Hepatocyte (in vitro differentiated cells): ENCODE measurements around the gene TRMO. TPM values are rescaled to one million over a fixed set of nuclear protein-coding genes. Genes with fewer than 3 reads are reported as not detected.

Experiments used
- DNase-seq: peaks from one replicate; pipeline ENCODE4 v3.0.0-alpha.2; 2016; ENCODE audit warnings: low spot score
- H2AFZ ChIP-seq: fragments of 200-600 bp; sonication (generic); 2 replicates; pipeline ENCODE4 v1.6.0; 2016; ENCODE audit warnings: antibody characterized with exemption, mild to moderate bottlenecking
- H3K27ac ChIP-seq: fragments of 200-600 bp; sonication (generic); 2 replicates; pipeline ENCODE4 v1.5.1; 2016; ENCODE audit warnings: mild to moderate bottlenecking
- H3K27me3 ChIP-seq: fragments of 200-600 bp; sonication (generic); 2 replicates; pipeline ENCODE4 v1.6.1; 2016
- H3K36me3 ChIP-seq: fragments of 200-600 bp; sonication (generic); replicated peaks from 2 replicates; pipeline ENCODE4 v1.5.1; 2016; ENCODE audit warnings: low read depth; ENCODE audit not compliant: insufficient read depth
- H3K4me1 ChIP-seq: fragments of 200-600 bp; sonication (generic); 2 replicates; pipeline ENCODE4 v1.5.1; 2016; ENCODE audit warnings: mild to moderate bottlenecking, moderate library complexity; ENCODE audit not compliant: insufficient read depth
- H3K4me2 ChIP-seq: fragments of 200-600 bp; sonication (generic); 2 replicates; pipeline ENCODE4 v1.6.0; 2016
- H3K4me3 ChIP-seq: fragments of 200-600 bp; sonication (generic); 2 replicates; pipeline ENCODE4 v1.5.1; 2016; ENCODE audit warnings: mild to moderate bottlenecking
- H3K79me2 ChIP-seq: fragments of 200-600 bp; sonication (generic); 2 replicates; pipeline ENCODE4 v1.6.0; 2017; ENCODE audit warnings: mild to moderate bottlenecking
- H3K9me2 ChIP-seq: fragments of 200-600 bp; sonication (generic); replicated peaks from 2 replicates; pipeline ENCODE4 v1.6.0; 2017; ENCODE audit warnings: mild to moderate bottlenecking; ENCODE audit not compliant: insufficient read depth
- H3K9me3 ChIP-seq: fragments of 200-600 bp; sonication (generic); 2 replicates; pipeline ENCODE4 v1.5.1; 2016; ENCODE audit warnings: low read depth, mild to moderate bottlenecking
- H4K20me1 ChIP-seq: fragments of 200-600 bp; sonication (generic); 2 replicates; pipeline ENCODE4 v1.6.0; 2016; ENCODE audit warnings: mild to moderate bottlenecking; ENCODE audit not compliant: insufficient read depth, poor library complexity, severe bottlenecking
- EZH2 ChIP-seq: fragments of 200-600 bp; sonication (generic); IDR thresholded peaks from 2 replicates; pipeline ENCODE4 v1.6.1; 2016; ENCODE audit warnings: antibody characterized with exemption, mild to moderate bottlenecking, borderline replicate concordance
- EZH2phosphoT487 ChIP-seq: fragments of 200-600 bp; sonication (generic); IDR thresholded peaks from one replicate; pipeline ENCODE4 v1.6.1; 2018; ENCODE audit warnings: antibody characterized with exemption, mild to moderate bottlenecking, low read depth, moderate library complexity; ENCODE audit not compliant: unreplicated experiment, severe bottlenecking
- WGBS: methylation state at CpG from one replicate; pipeline ENCODE4 v1.1.6; 2016; ENCODE audit warnings: low lambda C conversion rate; ENCODE audit errors: missing lambda C conversion rate; 5-methylcytosine and 5-hydroxymethylcytosine counted together
- polyA plus RNA-seq: library from polyadenylated mRNA; unstranded; fragments of >200 nt; fragmentation: Nextera tagmentation; extraction: Ambion mirVana; gene quantifications from 2 replicates; pipeline ENCODE4 v1.2.1, GENCODE V29; 2016
- total RNA-seq: library from RNA; depleted of rRNA; stranded (reverse); fragments of >200 nt; gene quantifications from 2 replicates; pipeline ENCODE4 v1.2.3, GENCODE V29; 2014
- TF ChIP-seq, protein P1 (sequence below): fragments of 200-600 bp; sonication (generic); IDR thresholded peaks from 2 replicates; pipeline ENCODE4 v1.5.1; 2016; ENCODE audit warnings: antibody characterized with exemption, mild to moderate bottlenecking; ENCODE audit not compliant: poor library complexity

The TRMO gene
- total and polyA plus RNA-seq, 2 experiments from 2014 or later: 10.8 to 22.6 TPM

DNA sequence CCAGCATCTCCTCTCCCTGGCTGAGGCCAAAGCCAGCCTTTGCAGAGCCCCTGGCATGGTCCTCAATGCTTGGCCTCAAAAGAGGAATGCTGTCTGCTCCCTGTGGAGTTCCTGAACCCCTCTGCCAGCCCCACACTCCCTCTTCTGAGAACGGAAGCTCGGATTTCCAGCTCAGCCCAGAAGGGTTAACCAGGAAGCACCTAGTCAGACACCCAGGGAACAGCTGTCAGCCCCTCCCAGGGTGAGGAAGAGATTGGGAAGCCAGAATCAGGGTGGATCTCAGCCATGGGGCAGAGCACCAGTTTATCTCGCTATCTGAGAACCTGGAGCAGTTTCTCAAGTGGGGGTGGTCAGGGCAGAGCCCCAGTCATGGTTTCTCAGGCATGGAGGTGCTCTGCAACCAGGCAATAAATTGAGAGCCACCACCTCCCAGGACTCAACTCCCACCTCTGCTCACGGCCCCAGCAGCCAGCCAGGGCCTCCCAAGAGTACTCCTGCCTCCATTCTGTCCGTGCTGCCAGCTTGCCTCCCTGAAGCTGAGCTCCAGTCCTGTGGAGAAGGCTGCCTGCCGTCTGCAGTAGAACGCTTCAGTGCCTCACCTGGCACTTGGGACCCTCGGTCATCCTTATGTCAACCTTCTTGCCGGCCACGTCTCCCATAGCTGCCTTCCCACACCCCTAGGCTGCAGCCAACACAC, 61.7 kb downstream of the TRMO start:
- Histone ChIP-seq H3K79me2 (no peaks in the 10 kb centered on the region), H3K36me3 (no peaks in the 10 kb centered on the region), H2AFZ (no peak overlapping the region), H3K4me1 (peaks cover 7% of the 10 kb centered on the region), H3K27me3 (peaks cover 84% of the 10 kb centered on the region), H3K9me2 (no peaks in the 10 kb centered on the region), H3K27ac (no peak overlapping the region), H3K4me3 (no peak overlapping the region), H4K20me1 (no peaks in the 10 kb centered on the region), H3K9me3 (no peaks in the 10 kb centered on the region), H3K4me2 (no peak overlapping the region)
- TF ChIP-seq, protein P1, sequence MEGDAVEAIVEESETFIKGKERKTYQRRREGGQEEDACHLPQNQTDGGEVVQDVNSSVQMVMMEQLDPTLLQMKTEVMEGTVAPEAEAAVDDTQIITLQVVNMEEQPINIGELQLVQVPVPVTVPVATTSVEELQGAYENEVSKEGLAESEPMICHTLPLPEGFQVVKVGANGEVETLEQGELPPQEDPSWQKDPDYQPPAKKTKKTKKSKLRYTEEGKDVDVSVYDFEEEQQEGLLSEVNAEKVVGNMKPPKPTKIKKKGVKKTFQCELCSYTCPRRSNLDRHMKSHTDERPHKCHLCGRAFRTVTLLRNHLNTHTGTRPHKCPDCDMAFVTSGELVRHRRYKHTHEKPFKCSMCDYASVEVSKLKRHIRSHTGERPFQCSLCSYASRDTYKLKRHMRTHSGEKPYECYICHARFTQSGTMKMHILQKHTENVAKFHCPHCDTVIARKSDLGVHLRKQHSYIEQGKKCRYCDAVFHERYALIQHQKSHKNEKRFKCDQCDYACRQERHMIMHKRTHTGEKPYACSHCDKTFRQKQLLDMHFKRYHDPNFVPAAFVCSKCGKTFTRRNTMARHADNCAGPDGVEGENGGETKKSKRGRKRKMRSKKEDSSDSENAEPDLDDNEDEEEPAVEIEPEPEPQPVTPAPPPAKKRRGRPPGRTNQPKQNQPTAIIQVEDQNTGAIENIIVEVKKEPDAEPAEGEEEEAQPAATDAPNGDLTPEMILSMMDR: no peak
- TF ChIP-seq EZH2 (no peak), EZH2phosphoT487 (no peak)
- no peak for DNase-seq
- WGBS: 59% methylated on average over 10 of the region's 10 CpGs

DNA sequence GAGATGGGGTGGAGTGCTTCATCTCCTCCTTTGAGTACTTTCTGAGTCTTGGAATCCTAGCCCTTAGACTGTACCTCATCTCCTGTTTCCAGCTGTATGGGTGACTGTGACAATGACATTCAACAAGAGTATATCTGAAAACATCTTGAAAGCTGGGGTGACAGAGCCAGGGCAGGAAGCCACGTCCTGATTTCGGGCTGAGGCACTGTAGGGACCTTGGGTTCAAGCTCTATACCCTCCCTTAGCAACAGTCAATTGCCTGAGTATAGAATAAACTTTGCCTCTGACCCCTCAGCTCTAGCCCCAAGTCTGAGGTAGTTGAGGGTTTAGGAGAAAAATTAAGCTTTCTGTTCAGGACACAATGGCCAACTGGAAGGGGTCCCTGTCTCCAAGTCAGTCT, 63.0 kb downstream of the TRMO start:
- H3K9me2 ChIP-seq: no peaks in the 10 kb centered on the region
- no peaks in the 10 kb centered on the region for H4K20me1 ChIP-seq
- DNase-seq: no peak
- H3K79me2 ChIP-seq: no peaks in the 10 kb centered on the region
- H3K27me3 ChIP-seq: peaks cover 88% of the 10 kb centered on the region
- H3K36me3 ChIP-seq: no peaks in the 10 kb centered on the region
- 39% methylated on average over 2 of the region's 2 CpGs for WGBS
- H3K4me1 ChIP-seq: peaks cover 7% of the 10 kb centered on the region
- no peak overlapping the region for H3K4me2 ChIP-seq
- no peaks in the 10 kb centered on the region for H3K9me3 ChIP-seq
- no peak overlapping the region for H3K27ac ChIP-seq
- TF ChIP-seq EZH2phosphoT487: no peak
- TF ChIP-seq, protein P1: no peak
- no peak overlapping the region for H3K4me3 ChIP-seq
- no peak overlapping the region for H2AFZ ChIP-seq

DNA sequence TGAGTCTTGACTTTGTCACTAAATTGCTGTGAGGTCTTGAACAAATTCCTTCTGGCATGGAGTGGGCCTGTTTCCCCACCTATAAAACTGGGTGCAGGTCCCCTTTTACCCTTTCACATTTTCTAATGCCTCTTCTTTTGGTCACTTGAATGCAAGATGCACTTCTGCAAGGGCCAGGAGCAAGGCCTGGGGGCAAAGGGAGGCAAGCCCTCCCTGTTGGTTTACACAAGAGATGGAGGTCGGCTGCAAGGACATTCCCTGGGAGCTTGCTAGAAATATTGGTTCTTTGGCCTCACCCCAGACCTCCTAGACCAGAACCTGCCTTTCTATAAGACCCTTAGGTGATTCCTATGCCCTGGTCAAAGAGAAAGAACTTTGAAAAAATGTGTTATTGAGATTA, 63.5 kb downstream of the TRMO start:
- no peaks in the 10 kb centered on the region for H3K9me3 ChIP-seq
- H3K4me1 ChIP-seq: peaks cover 7% of the 10 kb centered on the region
- no peak overlapping the region for H3K4me2 ChIP-seq
- H3K27ac ChIP-seq: no peak overlapping the region
- no peaks in the 10 kb centered on the region for H3K36me3 ChIP-seq
- TF ChIP-seq EZH2phosphoT487: no peak
- TF ChIP-seq, protein P1: no peak
- no peak for TF ChIP-seq EZH2
- no peak overlapping the region for H2AFZ ChIP-seq
- H3K9me2 ChIP-seq: no peaks in the 10 kb centered on the region
- DNase-seq: no peak
- no peaks in the 10 kb centered on the region for H3K79me2 ChIP-seq
- H3K4me3 ChIP-seq: no peak overlapping the region
- no peaks in the 10 kb centered on the region for H4K20me1 ChIP-seq
- 38% methylated on average over 1 of the region's 1 CpG for WGBS
- peaks cover 88% of the 10 kb centered on the region for H3K27me3 ChIP-seq
